HepG2 (cell line): Measurements from ENCODE around the gene ANKUB1. TPM values are rescaled to one million over a fixed set of nuclear protein-coding genes. Genes with fewer than 3 reads are reported as not detected.

Experiments used
- AHR ChIP-seq: IDR thresholded peaks from 2 replicates; pipeline ENCODE4 v1.6.1; 2018; ENCODE audit warnings: missing genetic modification reagents, missing compliant biosample characterization
- BORCS8-MEF2B ChIP-seq: sonication (generic); formaldehyde crosslinking; IDR thresholded peaks from 2 replicates; pipeline ENCODE4 v1.8.0; 2022; ENCODE audit warnings: mild to moderate bottlenecking, missing genetic modification reagents
- CHCHD3 ChIP-seq: sonication (generic); formaldehyde crosslinking; IDR thresholded peaks from 2 replicates; pipeline ENCODE4 v1.8.0; 2022; ENCODE audit warnings: mild to moderate bottlenecking, missing genetic modification reagents, moderate library complexity
- EP300 ChIP-seq, 3 experiments: sonication (generic) in 1 of 3; formaldehyde crosslinking in 1 of 3; IDR thresholded peaks; 2 replicates each; pipeline versions ENCODE4 v1.5.1 to v1.6.1; 2011 to 2020; ENCODE audit warnings: low read depth in 2 of 3, low read length in 2 of 3, borderline replicate concordance in 1 of 3, improper control_type of control experiment in 1 of 3, mild to moderate bottlenecking in 1 of 3, missing genetic modification reagents in 1 of 3, moderate library complexity in 1 of 3
- ERF ChIP-seq: IDR thresholded peaks from 2 replicates; pipeline ENCODE4 v1.6.1; 2018; ENCODE audit warnings: missing biosample characterization, missing genetic modification reagents
- FOSL2 ChIP-seq: sonication (generic); formaldehyde crosslinking; IDR thresholded peaks from 2 replicates; pipeline ENCODE4 v1.4.0; 2020; ENCODE audit warnings: missing genetic modification reagents
- FOXK2 ChIP-seq: fragments of 450-650 bp; IDR thresholded peaks from 2 replicates; pipeline ENCODE4 v1.6.1; 2016
- GFI1 ChIP-seq: sonication (generic); formaldehyde crosslinking; IDR thresholded peaks from 2 replicates; pipeline ENCODE4 v1.5.0; 2020; ENCODE audit warnings: missing genetic modification reagents, mild to moderate bottlenecking, borderline replicate concordance
- HNF4A ChIP-seq: sonication (generic); formaldehyde crosslinking; IDR thresholded peaks from 2 replicates; pipeline ENCODE4 v1.4.0; 2020; ENCODE audit warnings: missing genetic modification reagents
- NONO ChIP-seq, 2 experiments: fragments of 450-650 bp in 1 of 2; sonication (generic) in 1 of 2; formaldehyde crosslinking in 1 of 2; IDR thresholded peaks in 1 of 2; conservative IDR thresholded peaks in 1 of 2; 2 replicates each; pipeline versions ENCODE4 v1.6.1 to v1.8.0; 2017 to 2022; ENCODE audit warnings: mild to moderate bottlenecking in 1 of 2, missing genetic modification reagents in 1 of 2, moderate library complexity in 1 of 2
- RBFOX2 ChIP-seq: fragments of 200-400 bp; formaldehyde crosslinking; IDR thresholded peaks from 2 replicates; pipeline ENCODE4 v1.6.1; 2017; ENCODE audit warnings: low read depth, mild to moderate bottlenecking, low read length
- SALL2 ChIP-seq: sonication (generic); formaldehyde crosslinking; IDR thresholded peaks from 2 replicates; pipeline ENCODE4 v1.8.1; 2023; ENCODE audit warnings: mild to moderate bottlenecking, missing genetic modification reagents, inconsistent platforms
- ZBTB21 ChIP-seq: sonication (generic); formaldehyde crosslinking; IDR thresholded peaks from 2 replicates; pipeline ENCODE4 v1.4.0; 2020; ENCODE audit warnings: missing genetic modification reagents
- ZBTB39 ChIP-seq: sonication (generic); formaldehyde crosslinking; IDR thresholded peaks from 2 replicates; pipeline ENCODE4 v1.5.0; 2020; ENCODE audit warnings: missing genetic modification reagents
- ZBTB7B ChIP-seq: sonication (generic); formaldehyde crosslinking; IDR thresholded peaks from 2 replicates; pipeline ENCODE4 v1.4.0; 2020; ENCODE audit warnings: missing genetic modification reagents
- ZNF33B ChIP-seq: sonication (generic); formaldehyde crosslinking; IDR thresholded peaks from 2 replicates; pipeline ENCODE4 v1.5.1; 2020; ENCODE audit warnings: mild to moderate bottlenecking, missing genetic modification reagents
- ZNF343 ChIP-seq: sonication (generic); formaldehyde crosslinking; IDR thresholded peaks from 2 replicates; pipeline ENCODE4 v1.4.0; 2020; ENCODE audit warnings: mild to moderate bottlenecking, missing genetic modification reagents
- ZNF44 ChIP-seq: sonication (generic); formaldehyde crosslinking; IDR thresholded peaks from 2 replicates; pipeline ENCODE4 v1.5.1; 2020; ENCODE audit warnings: mild to moderate bottlenecking, missing genetic modification reagents
- ZNF556 ChIP-seq: sonication (generic); formaldehyde crosslinking; IDR thresholded peaks from 2 replicates; pipeline ENCODE4 v1.4.0; 2020; ENCODE audit warnings: mild to moderate bottlenecking, missing genetic modification reagents, borderline replicate concordance
- ZNF724P ChIP-seq: sonication (generic); formaldehyde crosslinking; IDR thresholded peaks from 2 replicates; pipeline ENCODE4 v1.8.0; 2022; ENCODE audit warnings: missing genetic modification reagents, borderline replicate concordance
- polyA plus RNA-seq, 8 experiments: library from polyadenylated mRNA; depleted of rRNA in 3 of 8; stranded (reverse) in 7 of 8; unstranded in 1 of 8; fragments of >200 nt; fragmentation: Illumina TruSeq in 4 of 8; extraction: Trizol in 4 of 8; gene quantifications; 2 replicates each; pipeline versions ENCODE4 v1.2.1 to v1.2.3, GENCODE V29; 2011 to 2016; ENCODE audit warnings: low read depth in 4 of 8, missing spikeins in 1 of 8, mixed read lengths in 1 of 8; ENCODE audit not compliant: insufficient read depth in 1 of 8
- total RNA-seq, 5 experiments: library from RNA; depleted of rRNA; stranded (reverse); fragments of >200 nt; fragmentation: Illumina TruSeq; extraction: Trizol; gene quantifications; 2 replicates each; pipeline ENCODE4 v1.2.3, GENCODE V29; 2016; ENCODE audit warnings: low read depth in 1 of 5
- TF ChIP-seq, protein P1 (sequence below): sonication (generic); formaldehyde crosslinking; IDR thresholded peaks from 2 replicates; pipeline ENCODE4 v1.5.0; 2020; ENCODE audit warnings: missing genetic modification reagents
- TF ChIP-seq, protein P2 (sequence below): sonication (generic); formaldehyde crosslinking; IDR thresholded peaks from 2 replicates; pipeline ENCODE4 v1.4.0; 2020; ENCODE audit warnings: mild to moderate bottlenecking, missing genetic modification reagents

Gene ANKUB1
- total and polyA plus RNA-seq, 2 of the 13 experiments (the other 11 are each of a cell fraction or from before 2014, with no cell fraction given) = not detected

DNA sequence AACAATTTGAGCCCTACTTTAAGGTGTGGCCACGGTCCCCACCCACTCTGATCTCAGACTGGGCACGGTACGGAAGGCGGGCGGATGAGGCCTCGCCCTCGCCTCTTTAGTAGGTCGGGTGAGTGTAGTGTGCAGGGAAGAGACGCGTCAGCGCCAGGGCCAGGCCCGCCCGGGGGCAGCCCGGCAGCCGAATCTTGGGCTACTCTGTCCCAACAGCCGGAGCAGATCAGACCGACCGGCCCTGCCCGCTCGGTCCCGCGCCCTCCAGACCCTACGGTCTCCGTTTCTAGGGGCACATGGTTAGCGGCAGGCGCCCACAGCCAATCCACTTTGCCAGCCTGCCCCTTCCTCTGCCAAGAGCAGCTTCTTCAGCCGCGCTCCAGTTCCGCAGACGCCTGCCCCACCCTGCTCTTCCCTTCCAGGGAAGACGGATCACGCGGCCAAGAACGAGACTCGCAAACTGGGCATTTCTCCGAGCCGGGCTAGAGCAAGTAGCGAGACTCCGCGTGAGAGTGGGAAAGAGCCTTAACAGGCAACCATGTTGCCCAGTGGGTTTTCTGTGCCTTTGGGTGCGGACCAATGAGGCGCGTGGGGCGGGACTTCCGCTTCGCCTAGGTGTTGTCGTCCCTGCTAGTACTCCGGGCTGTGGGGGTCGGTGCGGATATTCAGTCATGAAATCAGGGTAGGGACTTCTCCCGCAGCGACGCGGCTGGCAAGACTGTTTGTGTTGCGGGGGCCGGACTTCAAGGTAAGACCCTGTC is 20.4 kb upstream of the ANKUB1 start, which contains the start of gene RNF13 (continued):
- TF ChIP-seq FOXK2 (peak; percentile 70; the same call in 1 of the 2 replicates), ZNF33B (CRISPR knock-in tag) (no peak), HNF4A (CRISPR knock-in tag) (no peak), GFI1 (CRISPR knock-in tag) (0 out of 2 replicates have a peak, but pooled peaks have one; percentile 18), ZNF724P (peak; percentile 80; the same call in 1 of the 2 replicates), AHR (CRISPR knock-in tag) (no peak), ZBTB21 (CRISPR knock-in tag) (no peak), ZNF44 (CRISPR knock-in tag) (no peak; the same call in 1 of the 2 replicates), BORCS8-MEF2B (CRISPR knock-in tag) (no peak; the same call in 1 of the 2 replicates), RBFOX2 (peak; percentile 88), CHCHD3 (CRISPR knock-in tag) (peak; percentile 69; the same call in 1 of the 2 replicates), ZBTB7B (peak; percentile 47; the same call in 1 of the 2 replicates), SALL2 (peak; percentile 51; the same call in 1 of the 2 replicates), ERF (peak; percentile 30; the same call in 1 of the 2 replicates), ZBTB39 (CRISPR knock-in tag) (peak; percentile 23; the same call in 1 of the 2 replicates), NONO (IDR thresholded peaks at IDR 0.05) (no peak), NONO (CRISPR knock-in tag; conservative IDR thresholded peaks at IDR 0.05) (peak; percentile 90), ZNF343 (CRISPR knock-in tag) (0 out of 2 replicates have a peak, but pooled peaks have one; percentile 16), EP300 (IDR thresholded peaks at IDR 0.05; ENCODE audit: low read depth in 2 of 2, low read length in 2 of 2) (no peak), EP300 (CRISPR knock-in tag; IDR thresholded peaks at IDR 0.05; ENCODE audit: borderline replicate concordance) (no peak), ZNF556 (CRISPR knock-in tag) (0 out of 2 replicates have a peak, but pooled peaks have one; percentile 47), FOSL2 (CRISPR knock-in tag) (no peak; the same call in 1 of the 2 replicates)
- TF ChIP-seq, protein P1, sequence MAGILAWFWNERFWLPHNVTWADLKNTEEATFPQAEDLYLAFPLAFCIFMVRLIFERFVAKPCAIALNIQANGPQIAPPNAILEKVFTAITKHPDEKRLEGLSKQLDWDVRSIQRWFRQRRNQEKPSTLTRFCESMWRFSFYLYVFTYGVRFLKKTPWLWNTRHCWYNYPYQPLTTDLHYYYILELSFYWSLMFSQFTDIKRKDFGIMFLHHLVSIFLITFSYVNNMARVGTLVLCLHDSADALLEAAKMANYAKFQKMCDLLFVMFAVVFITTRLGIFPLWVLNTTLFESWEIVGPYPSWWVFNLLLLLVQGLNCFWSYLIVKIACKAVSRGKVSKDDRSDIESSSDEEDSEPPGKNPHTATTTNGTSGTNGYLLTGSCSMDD (CRISPR knock-in tag) = no peak
- TF ChIP-seq, protein P2, sequence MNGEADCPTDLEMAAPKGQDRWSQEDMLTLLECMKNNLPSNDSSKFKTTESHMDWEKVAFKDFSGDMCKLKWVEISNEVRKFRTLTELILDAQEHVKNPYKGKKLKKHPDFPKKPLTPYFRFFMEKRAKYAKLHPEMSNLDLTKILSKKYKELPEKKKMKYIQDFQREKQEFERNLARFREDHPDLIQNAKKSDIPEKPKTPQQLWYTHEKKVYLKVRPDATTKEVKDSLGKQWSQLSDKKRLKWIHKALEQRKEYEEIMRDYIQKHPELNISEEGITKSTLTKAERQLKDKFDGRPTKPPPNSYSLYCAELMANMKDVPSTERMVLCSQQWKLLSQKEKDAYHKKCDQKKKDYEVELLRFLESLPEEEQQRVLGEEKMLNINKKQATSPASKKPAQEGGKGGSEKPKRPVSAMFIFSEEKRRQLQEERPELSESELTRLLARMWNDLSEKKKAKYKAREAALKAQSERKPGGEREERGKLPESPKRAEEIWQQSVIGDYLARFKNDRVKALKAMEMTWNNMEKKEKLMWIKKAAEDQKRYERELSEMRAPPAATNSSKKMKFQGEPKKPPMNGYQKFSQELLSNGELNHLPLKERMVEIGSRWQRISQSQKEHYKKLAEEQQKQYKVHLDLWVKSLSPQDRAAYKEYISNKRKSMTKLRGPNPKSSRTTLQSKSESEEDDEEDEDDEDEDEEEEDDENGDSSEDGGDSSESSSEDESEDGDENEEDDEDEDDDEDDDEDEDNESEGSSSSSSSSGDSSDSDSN (CRISPR knock-in tag) = peak; percentile 60
